GM21381 (cell line): ENCODE results near the gene CEP85.

Experiments
- ATAC-seq: cut with Tn5 transposase; IDR thresholded peaks from one replicate; pipeline ENCODE4 v1.9.1; 2021; ENCODE audit warnings: mild to moderate bottlenecking, moderate library complexity; ENCODE audit not compliant: unreplicated experiment

Gene CEP85, protein sequence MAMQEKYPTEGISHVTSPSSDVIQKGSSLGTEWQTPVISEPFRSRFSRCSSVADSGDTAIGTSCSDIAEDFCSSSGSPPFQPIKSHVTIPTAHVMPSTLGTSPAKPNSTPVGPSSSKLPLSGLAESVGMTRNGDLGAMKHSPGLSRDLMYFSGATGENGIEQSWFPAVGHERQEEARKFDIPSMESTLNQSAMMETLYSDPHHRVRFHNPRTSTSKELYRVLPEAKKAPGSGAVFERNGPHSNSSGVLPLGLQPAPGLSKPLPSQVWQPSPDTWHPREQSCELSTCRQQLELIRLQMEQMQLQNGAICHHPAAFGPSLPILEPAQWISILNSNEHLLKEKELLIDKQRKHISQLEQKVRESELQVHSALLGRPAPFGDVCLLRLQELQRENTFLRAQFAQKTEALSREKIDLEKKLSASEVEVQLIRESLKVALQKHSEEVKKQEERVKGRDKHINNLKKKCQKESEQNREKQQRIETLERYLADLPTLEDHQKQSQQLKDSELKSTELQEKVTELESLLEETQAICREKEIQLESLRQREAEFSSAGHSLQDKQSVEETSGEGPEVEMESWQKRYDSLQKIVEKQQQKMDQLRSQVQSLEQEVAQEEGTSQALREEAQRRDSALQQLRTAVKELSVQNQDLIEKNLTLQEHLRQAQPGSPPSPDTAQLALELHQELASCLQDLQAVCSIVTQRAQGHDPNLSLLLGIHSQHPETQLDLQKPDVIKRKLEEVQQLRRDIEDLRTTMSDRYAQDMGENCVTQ

DNA sequence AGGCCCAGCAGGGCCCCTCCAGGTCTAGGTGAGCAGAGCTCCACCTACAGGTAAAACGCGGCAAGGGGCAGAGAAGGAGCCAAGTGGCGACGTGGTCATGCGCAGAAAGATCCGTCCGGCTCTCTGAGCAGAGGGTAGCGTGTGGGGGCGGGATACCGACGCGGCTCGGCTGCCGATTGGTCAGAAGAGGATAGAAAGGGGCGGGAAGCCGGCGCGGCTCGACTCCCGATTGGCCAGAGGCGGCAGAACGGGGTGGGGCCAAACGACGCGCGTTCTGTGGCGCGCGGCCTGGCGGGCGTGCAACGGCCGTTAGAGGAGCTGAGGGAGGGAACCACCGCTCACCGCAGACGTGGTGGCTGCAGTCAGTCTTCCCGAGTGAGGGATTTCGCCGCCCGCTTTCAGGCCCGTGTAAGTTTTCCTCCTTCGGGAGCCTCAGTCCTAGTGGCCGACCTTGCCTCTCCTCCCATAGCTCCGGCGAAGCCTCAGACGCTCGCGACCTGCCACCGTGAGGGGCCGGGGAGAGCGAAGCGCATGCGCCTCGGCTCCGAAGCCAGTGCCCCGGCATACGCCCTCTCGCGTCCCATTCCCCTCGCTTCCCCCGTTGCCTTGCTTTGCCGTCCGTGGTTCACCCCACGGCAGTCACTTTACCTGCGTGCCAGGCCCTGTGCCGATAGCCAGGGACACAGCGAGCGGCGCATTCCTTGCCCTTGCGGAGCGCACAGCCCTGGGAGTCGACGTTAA lies at the start of gene CEP85:
CEP85 (plus strand) TSS at position 298 of the 741 bp plus-strand sequence. CDS start 5,584 bp downstream, outside the sequence.
- peak; percentile 83 for ATAC-seq

DNA sequence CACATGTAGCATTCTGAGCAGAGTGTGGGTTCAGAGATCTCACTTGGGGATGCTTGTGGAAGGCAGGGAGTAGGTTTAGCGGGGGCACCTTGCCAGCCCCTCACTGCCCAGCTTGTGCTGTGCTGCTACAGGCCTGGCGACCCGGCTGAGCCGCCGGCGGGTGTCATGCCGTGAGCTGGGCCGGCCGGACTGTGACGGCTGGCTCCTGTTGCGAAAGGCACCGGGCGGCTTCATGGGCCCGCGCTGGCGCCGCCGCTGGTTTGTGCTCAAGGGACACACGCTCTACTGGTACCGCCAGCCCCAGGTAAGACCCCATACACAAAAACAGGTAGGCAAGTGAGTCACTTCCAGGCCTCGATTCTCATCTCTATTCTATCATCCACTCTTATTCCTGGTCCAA lies 49.1 kb upstream of the CEP85 start:
- ATAC-seq, result no peak

DNA sequence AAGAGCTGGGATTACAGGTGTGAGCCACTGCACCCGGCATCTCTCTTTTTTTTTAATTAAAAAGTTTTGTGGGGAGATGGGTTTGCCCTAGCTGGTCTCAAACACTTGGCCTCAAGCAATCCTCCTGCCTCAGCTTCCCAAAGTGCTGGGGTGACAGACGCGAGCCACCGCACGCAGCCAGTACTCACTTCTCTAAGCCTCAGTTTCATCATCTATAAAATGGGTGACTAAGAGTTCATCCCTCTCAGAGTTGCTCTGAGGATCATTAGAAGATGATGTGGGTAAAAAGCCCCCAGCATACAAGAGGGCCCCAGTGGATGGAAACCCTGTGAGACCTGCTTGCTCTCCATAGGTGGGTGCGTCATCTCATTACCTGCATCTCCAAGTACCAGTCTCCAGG lies 46.1 kb upstream of the CEP85 start:
- no peak for ATAC-seq

DNA sequence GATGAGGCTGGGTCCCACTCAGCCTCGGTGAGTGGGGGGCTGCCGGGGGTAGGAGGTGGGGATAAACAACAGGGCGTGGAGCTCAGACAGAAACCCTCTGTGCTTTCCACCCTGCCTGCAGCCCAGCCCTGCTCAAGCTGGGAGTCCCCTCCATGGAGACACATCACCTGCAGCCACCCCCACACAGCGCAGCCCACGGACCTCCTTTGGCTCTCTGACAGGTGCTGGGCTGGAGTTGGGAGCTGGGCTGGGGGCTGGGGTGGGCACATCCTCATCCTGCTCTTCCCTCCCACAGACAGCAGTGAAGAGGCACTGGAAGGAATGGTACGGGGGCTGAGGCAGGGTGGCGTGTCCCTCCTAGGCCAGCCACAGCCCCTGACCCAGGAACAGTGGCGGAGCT lies 45.5 kb upstream of the CEP85 start:
- no peak for ATAC-seq

DNA sequence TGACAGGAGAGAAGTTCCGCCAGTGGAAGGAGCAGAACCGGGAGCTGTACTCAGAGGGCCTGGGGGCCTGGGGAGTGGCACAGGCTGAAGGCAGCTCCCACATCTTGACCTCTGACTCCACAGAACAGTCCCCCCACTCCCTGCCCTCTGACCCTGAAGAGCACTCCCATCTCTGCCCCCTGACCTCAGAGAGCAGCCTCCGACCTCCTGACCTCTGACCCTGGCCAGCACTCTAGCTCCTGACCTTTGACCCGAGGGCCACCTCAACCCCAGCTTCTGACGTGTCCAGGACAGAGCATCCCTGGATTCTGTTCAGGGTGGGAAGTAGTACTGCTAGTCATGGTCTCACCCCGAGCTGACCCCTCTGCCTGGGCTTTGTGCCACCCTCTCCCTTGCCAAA lies 44.7 kb upstream of the CEP85 start:
- ATAC-seq, result no peak

DNA sequence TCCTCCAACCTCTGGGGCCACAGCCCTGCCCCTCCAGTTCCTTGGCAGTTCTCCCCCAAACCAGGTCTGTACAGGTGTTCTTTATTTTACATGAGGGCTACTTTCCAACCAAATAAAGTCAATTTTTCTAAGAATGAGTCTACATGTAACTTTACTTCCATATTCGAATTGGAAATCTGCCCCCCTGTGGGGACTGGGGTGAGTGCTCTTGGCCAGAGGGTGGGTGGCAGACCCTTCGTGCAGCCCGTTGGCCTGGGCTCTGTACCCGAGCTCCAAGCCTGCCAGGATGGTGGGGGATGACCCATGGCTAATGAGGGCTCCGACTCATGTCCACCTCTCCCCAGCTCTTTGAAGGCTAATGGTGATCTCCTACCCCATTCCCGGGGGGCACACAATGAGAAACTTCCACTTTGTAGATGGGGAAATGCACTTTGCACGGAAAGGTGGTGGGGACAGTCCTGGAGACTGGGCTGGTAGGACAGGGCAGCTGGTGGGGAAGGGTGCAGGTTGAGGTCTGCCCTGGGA lies 44.2 kb upstream of the CEP85 start:
- ATAC-seq, result no peak

DNA sequence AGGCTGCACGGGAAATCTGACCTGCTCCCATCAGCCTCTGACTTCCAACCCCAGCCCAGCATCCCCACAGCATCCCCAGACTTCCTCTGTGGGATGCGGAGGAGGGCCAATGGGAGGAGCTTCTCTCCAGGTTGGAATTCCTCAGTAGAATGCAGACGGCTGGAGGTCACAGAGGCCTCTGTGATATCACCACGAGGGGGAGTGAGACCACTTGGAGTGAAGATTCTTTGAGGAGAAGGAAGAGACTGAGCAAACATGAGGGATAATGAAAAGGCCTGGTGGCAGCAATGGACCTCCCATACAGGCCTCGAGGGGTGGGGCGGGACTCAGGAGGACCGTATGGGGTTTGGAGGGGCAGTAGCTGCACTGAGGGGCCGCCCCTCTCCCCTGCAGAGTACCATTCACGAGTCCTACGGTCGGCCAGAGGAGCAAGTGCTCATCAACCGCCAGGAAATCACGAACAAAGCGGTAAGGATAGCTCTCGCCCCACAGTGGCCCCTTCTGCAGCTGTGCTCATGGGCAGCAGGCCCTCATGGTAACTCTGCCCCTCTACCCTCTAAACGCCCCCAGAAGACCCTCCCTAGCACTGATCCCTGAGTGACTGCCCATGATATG lies 43.5 kb upstream of the CEP85 start, which contains the start of gene CATSPER4:
CATSPER4 (plus strand) TSS at position 230 of the 615 bp plus-strand sequence; CDS start at position 256, 26 bp downstream.
- ATAC-seq, result no peak

DNA sequence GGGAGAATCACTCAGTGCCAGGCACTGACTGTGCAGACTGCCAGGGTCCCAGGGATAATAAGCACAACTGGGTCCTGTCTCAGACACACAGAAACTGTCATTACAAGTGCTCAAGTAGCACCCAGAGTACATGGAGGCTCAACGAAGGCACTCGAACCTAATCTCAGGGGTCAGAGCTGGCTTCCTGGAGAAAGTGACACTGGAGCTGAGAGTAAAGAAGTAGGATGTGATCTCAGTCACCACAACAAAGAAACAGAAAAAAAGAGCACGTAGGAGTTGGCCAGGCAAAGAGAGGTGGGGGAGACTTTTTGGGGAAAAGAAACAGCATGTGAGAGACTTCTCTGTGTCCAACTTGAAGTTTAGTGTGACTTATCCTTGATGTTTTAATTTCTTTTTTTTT lies 42.3 kb upstream of the CEP85 start:
- ATAC-seq, result no peak

DNA sequence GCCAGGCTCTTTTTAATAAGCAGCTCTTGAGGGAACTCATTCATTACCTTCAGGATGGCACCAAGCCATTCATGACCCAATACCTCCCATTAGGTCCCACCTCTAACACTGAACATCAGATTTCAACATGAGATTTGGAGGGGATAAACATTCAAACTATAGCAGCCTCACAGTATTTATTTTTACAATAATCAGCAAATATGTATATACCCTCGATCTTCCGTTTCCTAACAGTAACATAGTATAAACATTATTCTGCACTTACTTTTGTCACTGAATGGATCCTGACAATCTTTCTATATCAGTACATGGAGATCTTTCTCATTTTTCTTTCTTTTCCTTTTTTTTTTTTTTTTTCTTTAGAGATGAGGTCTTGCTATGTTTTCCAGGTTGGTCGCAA lies 38.2 kb upstream of the CEP85 start:
- ATAC-seq, result no peak

DNA sequence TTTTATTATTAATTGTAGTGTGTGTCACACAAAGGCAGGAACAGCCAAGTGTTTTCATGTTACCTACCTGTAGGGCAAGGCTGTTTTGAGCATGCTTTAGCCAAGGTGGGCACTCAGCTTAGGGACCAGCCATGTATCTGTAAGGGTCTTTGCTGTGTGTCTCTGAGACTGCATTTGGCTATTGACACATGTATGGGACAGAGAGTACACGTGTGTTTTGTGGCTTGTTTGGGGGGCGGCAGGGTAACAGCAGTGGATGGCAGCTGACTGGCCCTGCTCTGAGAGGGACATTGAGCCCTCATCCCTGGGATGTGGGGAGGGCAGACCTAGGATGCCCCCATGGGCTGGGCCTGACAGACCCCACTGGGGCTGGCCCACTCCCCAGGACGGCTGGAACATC lies 36.7 kb upstream of the CEP85 start:
- no peak for ATAC-seq

DNA sequence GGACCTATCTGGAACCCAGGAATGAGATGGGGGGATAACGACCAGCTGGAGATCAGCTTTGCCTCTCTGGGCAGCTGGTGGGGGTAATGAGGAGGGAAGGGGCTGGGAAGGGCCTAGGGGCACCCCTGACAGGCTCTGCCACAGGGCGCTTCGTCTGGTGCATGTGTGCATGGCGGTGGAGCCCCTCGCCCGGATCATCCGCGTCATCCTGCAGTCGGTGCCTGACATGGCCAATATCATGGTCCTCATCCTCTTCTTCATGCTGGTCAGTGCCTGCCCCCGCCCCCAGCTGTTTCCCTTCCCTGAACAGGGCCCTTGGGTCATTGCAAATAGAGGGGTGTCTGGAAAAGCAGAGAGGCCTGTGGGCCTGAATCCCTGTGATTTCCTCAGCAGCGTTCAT lies 36.2 kb upstream of the CEP85 start:
- no peak for ATAC-seq

DNA sequence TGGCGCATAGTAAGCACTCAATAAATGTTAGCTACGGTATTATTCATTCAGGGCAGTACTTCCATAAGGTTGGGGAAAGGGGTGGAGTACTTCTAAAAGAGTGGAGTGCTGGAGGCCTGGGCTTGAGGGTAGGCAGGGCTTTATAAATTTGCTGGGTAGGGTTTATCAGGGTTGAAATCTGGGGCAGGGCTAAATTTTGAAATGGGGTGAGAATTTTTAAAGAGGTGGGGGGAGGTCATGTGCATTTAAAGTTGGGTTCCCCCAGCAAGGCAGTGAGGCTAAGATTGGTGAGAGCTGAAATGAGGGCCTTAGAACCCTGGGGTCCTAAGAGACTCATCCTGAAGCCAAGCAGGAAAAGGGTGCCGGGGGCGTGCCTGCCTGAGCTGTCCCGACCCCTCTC lies 33.6 kb upstream of the CEP85 start:
- no peak for ATAC-seq

DNA sequence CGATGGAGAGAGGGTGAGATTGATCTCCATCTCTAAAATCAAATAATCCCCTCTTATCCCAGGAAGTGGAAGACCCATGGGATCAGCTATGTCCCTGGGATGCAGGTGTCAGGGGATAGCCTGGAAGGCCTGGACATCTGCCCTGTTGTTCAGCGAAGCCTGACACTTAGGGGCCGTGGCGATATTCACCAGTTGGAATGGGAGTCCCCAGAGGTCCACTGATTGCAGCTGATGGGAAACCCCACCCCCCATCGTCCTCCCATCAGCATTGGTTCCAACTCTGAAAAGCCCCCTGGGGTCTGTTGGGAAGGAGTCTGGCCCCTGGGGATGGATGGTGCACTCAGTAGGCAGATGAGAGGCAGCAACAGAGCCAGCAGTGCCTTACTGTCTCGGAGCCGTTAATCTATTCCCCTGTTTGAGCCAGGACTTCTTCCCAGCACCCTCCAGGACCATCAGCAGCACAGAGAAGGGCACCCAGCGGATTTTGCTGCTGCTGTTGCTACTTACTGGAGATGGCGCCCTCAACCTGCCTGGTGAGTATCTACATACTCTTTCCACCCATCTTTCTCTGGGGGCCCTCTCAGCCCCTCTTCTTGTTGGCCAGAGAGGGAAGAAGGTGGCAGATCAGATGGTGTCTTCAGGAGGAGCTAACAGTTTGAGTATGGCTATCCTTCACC lies 30.2 kb upstream of the CEP85 start:
- ATAC-seq, result no peak

DNA sequence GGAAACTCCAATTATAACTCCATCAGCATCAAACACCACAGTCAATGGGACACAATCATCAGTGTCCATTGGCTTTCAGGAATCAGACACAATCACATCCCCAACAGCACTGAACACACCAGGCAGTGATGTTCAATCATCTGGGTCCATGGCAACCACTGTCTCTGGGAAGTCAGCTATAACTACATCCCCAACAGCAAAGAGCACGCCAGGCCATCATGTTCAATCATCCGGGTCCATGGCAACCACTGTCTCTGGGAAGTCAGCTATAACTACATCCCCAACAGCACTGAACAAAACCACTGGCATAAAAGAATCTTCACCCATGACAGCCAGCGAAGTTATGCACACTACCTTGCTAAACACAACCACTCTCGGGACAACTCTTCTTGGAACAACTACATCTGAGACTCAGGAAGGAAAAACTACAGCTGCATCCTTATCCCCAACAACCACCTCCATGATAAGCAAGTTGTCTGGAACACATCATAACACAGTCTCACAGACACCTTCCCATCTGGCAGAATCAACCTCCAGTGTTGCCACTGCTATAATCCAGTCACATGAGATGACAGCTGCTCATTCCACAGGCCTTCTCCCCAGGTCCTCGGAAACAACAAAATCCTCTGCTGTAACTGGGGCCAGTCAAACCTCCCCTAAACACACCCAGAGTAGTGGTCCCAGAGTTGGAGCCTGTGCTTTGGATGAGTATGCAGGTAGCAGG lies 23.7 kb upstream of the CEP85 start:
- ATAC-seq, result no peak

DNA sequence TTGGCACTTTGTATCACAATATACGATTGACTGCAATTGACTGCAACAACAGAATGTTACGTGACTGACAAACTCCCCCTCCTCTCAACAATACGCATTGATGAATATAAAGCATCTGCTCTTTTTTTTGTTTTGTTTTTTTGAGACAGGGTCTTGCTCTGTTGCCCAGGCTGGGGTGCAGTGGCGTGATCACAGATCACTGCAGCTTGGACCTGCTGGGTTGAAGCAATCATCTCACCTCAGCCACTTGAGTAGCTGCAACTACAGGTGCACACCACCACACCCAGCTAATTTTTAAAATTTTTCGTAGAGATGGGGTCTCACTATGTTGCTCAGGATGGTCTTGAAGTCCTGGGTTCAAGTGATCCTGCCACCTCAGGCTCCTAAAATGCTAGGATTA lies 21.3 kb upstream of the CEP85 start:
- ATAC-seq, result no peak

DNA sequence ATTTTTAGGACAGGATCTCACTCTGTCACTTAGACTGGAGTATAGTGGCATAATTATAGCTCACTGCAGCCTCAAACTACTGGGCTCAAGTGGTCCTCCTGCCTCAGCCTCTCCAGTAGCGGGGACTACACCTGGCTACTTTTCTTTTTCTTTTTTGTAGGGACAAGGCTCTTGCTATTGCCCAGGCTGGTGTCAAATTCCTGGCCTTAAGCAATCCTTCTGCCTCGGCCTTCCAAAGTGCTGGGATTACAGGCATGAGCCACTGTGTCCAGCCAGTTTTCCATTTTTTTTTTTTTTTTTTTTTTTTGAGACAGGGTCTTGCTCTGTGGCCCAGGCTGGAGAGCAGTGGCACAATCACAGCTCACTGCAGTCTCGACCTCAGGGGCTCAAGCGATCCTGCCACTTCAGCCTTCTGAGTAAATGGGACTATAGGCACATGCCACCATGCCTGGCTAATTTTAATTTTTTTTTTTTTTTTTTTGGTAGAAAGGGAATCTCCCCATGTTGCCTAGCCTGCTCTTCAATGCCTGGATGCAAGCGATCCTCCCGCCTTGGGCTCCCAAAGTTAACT lies 20.6 kb upstream of the CEP85 start:
- no peak for ATAC-seq

DNA sequence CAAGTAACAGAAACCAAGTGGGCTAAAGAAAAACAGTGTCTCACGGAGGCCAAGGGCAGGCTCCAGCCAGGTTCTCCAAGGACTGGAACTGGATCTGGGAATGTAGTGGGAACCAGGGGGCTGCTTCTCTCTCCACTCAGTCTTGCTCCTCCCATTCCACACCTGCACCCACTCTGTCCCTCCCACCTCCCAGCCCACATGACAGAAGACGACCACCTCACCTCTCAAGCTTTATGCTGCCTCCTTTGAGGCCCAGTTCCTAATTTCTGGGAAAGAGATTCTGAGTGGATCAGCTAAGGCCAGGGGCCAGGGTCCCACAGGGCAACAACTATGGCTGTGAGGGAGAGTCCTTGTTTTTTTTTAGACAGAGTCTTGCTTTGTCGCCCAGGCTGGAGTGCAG lies 18.8 kb upstream of the CEP85 start:
- no peak for ATAC-seq

DNA sequence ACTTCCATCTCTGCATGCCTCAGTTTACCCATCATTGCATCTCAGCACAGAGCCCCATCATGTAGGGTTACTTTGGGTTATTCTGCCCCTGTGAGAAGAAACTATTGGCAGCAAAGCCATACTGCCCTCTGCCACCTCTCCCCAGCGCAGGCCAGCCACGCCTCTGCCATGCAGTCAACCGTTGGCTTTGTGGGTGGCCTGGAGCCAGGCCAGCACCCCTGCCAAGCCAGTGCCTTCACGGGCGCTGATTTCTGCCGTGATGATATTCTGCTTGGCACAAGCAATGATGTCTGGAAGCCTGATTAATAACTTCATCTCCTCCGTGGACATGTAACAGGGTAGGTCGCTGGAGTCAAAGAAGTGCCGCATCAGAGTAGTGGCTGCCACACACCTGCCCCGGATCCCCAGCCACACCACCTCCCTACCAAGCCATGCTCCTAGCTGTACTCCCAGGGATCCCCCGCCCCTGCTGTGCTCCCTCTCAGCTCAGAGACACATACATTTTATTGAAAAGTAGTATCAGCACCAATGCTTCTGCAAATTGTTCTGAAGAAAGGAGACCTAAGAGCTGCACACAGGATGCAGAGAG lies 15.0 kb upstream of the CEP85 start:
- no peak for ATAC-seq
